Left ventricle myocardium inferior (tissue), 1 donor: ENCODE measurements around the gene ZNF71. TPM values are rescaled to one million over a fixed set of nuclear protein-coding genes. Genes with fewer than 3 reads are reported as not detected.

Source experiments
- DNase-seq: peaks from one replicate; pipeline ENCODE4 v3.0.0-alpha.2; 2020
- H3K27ac ChIP-seq: fragments of 200-600 bp; replicated peaks from 2 replicates; pipeline ENCODE4 v1.8.0; 2021
- H3K27me3 ChIP-seq: fragments of 200-600 bp; 2 replicates; pipeline ENCODE4 v1.8.0; 2021; ENCODE audit warnings: low read depth
- H3K36me3 ChIP-seq: fragments of 200-600 bp; 2 replicates; pipeline ENCODE4 v1.8.0; 2021
- H3K4me1 ChIP-seq: fragments of 200-600 bp; 2 replicates; pipeline ENCODE4 v1.8.0; 2021
- H3K4me3 ChIP-seq: fragments of 200-600 bp; 2 replicates; pipeline ENCODE4 v1.8.0; 2021; ENCODE audit warnings: mild to moderate bottlenecking, moderate library complexity
- H3K9me3 ChIP-seq: fragments of 200-600 bp; replicated peaks from 2 replicates; pipeline ENCODE4 v1.8.0; 2021
- intact Hi-C: fragments of 100-400 bp; cut with micrococcal nuclease; formaldehyde crosslinking; loops from one replicate; pipeline ENCODE4 v1.11.0; 2022
- long read RNA-seq: library from polyadenylated mRNA; unstranded; transcript quantifications from one replicate; pipeline ENCODE4 v2.0.0, GENCODE V29; 2021
- total RNA-seq: library from RNA; stranded (reverse); fragmentation: NEBNext Ultra II Directional; extraction: Animal tissue kit (Norgen Biotek cat#: 25700); gene quantifications from one replicate; pipeline ENCODE4 v1.2.1, GENCODE V29; 2021
- TF ChIP-seq, protein P1 (sequence below): fragments of 200-600 bp; IDR thresholded peaks from 2 replicates; pipeline ENCODE4 v1.8.0; 2021; ENCODE audit warnings: antibody characterized with exemption, mild to moderate bottlenecking, borderline replicate concordance
- donor health status: DM: no; HTN: yes; CAD: no; lungs with severe emphysema.

The ZNF71 gene
- 5.8 TPM for total RNA-seq
- long read RNA-seq, full-length matches to known transcripts = 12 of 16 reads
- long read RNA-seq, partial matches to known transcripts = 0 of 16 reads
- long read RNA-seq, other reads (novel, unspliced or antisense) = 4 of 16 reads

DNA sequence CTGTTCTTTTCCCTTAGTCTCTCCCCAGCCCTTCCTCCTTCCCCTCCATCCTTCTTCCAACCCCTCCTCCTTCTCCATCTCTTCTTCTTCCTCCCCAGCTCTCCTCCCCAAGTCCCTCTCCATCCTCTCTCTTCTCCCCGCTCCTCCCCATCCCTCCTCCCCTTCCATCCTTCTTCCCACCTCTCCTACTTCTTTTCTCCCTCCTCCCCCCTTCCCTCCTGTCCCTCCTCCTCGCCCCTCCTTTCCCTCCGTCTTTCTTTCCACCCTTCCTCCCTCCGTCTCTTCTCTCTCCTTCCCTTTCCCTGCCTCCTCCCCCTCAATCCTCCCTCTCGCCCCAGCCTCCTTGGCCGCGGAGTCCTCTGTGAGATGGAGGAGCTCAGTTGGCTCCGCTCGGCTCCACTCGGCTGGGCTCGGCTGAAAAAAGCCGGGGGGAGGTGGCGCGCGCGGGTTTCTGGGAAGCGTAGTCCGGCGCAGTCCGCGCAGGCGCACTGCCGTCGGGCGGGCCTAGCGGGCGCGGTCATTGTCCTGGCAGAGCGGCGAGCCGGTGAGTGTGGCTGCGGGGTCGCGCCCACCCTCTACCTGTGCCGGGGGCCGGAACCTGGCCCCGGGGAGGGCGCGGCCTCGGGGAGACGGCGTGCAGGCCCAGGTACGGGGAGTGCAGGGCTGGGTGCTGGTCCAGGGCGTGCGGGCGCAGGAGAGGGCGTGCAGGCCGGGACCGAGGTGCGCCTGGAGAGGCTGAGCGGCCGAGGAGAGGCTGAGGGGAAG lies at the start of gene ZNF71:
TSS of gene ZNF71 (plus strand) at position 520 of the 765 bp plus-strand sequence. CDS start 6,257 bp downstream, outside the sequence.
- no peaks in the 10 kb centered on the region for H3K27me3 ChIP-seq
- peak within 1 kb of the TSS; percentile 85 for H3K27ac ChIP-seq
- intact Hi-C loops = no loop called here
- peaks cover 33% of the 10 kb centered on the region for H3K9me3 ChIP-seq
- peak; percentile 92 for DNase-seq
- TF ChIP-seq, protein P1, sequence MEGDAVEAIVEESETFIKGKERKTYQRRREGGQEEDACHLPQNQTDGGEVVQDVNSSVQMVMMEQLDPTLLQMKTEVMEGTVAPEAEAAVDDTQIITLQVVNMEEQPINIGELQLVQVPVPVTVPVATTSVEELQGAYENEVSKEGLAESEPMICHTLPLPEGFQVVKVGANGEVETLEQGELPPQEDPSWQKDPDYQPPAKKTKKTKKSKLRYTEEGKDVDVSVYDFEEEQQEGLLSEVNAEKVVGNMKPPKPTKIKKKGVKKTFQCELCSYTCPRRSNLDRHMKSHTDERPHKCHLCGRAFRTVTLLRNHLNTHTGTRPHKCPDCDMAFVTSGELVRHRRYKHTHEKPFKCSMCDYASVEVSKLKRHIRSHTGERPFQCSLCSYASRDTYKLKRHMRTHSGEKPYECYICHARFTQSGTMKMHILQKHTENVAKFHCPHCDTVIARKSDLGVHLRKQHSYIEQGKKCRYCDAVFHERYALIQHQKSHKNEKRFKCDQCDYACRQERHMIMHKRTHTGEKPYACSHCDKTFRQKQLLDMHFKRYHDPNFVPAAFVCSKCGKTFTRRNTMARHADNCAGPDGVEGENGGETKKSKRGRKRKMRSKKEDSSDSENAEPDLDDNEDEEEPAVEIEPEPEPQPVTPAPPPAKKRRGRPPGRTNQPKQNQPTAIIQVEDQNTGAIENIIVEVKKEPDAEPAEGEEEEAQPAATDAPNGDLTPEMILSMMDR = no peak
- peaks cover 24% of the 10 kb centered on the region for H3K4me1 ChIP-seq
- peaks cover 18% of the 10 kb centered on the region for H3K36me3 ChIP-seq
- H3K4me3 ChIP-seq = peak within 1 kb of the TSS; percentile 98

DNA sequence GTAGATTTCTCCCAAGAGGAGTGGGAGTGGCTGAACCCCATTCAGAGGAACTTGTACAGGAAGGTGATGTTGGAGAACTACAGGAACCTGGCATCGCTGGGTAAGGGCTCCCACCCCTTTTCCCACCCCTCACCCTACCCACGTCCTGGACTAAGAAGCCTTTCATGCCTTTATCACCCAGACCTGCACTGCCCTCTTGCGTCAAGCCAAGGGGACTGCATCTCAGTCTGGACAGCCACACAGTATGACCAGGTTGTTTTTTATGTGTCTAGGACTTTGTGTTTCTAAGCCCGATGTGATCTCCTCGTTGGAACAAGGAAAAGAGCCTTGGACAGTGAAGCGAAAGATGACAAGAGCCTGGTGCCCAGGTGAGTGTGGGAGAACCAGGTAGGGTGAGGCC lies 47.6 kb upstream of the ZNF71 start:
- no peaks in the 10 kb centered on the region for H3K4me1 ChIP-seq
- no peak overlapping the region for H3K27ac ChIP-seq
- DNase-seq = no peak
- intact Hi-C loops = no loop called here
- TF ChIP-seq, protein P1 = no peak
- peaks cover 100% of the 10 kb centered on the region for H3K9me3 ChIP-seq
- H3K36me3 ChIP-seq = peaks cover 98% of the 10 kb centered on the region
- no peak overlapping the region for H3K4me3 ChIP-seq
- no peaks in the 10 kb centered on the region for H3K27me3 ChIP-seq

DNA sequence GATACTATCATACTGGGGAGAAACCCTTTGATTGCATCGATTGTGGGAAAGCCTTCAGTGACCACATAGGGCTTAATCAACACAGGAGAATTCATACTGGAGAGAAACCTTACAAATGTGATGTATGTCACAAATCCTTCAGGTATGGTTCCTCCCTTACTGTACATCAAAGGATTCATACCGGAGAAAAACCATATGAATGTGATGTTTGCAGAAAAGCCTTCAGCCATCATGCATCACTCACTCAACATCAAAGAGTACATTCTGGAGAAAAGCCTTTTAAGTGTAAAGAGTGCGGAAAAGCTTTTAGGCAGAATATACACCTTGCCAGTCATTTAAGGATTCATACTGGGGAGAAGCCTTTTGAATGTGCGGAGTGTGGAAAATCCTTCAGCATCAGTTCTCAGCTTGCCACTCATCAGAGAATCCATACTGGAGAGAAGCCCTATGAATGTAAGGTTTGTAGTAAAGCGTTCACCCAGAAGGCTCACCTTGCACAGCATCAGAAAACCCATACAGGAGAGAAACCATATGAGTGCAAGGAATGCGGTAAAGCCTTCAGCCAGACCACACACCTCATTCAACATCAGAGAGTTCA lies 40.7 kb upstream of the ZNF71 start:
- H3K9me3 ChIP-seq = peaks cover 100% of the 10 kb centered on the region
- peaks cover 95% of the 10 kb centered on the region for H3K36me3 ChIP-seq
- H3K27ac ChIP-seq = no peak overlapping the region
- no peaks in the 10 kb centered on the region for H3K4me1 ChIP-seq
- no peaks in the 10 kb centered on the region for H3K27me3 ChIP-seq
- intact Hi-C loops = no loop called here
- no peak overlapping the region for H3K4me3 ChIP-seq
- TF ChIP-seq, protein P1 = no peak
- DNase-seq = no peak

DNA sequence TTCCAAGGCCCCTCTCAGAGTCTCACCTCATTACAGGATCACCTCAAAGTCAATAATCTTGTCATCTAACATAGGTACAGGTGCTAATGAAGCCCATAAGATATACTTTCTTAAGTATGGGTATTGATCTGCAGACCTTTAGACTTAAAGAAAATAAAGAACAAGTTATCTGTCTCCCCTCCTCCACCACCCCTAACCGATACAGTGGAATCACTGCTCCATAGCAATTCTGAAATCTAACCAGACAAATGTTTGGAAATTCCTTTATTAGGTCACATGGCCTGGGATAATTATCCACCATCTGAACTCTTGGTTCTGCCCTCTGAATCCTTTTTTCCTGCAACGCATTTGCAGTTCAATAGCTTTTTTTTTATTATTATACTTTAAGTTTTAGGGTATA lies 32.3 kb upstream of the ZNF71 start:
- peaks cover 56% of the 10 kb centered on the region for H3K36me3 ChIP-seq
- no peak for DNase-seq
- no peak overlapping the region for H3K4me3 ChIP-seq
- H3K27me3 ChIP-seq = no peaks in the 10 kb centered on the region
- H3K4me1 ChIP-seq = peaks cover 16% of the 10 kb centered on the region
- TF ChIP-seq, protein P1 = no peak
- intact Hi-C loops = no loop called here
- H3K27ac ChIP-seq = no peak overlapping the region
- peaks cover 90% of the 10 kb centered on the region for H3K9me3 ChIP-seq

DNA sequence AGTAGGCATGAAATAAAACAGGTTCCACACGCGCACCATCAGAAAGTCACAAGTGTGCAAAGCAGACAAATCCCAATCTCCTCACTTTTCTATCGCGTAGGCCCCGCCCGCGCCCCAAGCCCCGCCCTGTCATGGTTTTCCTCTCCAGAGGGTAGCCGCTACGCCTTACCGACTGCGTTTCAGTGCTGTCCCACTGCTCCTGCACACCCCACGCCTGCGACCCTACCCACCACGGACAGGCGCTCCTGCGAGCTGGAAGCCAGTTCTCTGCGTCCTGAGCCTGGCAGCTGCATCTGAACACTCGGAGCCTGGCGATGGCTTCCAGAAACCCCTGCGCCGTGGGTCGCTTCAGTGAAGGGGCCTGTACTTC lies 28.2 kb upstream of the ZNF71 start:
- intact Hi-C loops = no loop called here

More for the DNA sequence above, 28.2 kb upstream of the ZNF71 start:
- peak overlapping the region; percentile 96 for H3K4me3 ChIP-seq
- peaks cover 23% of the 10 kb centered on the region for H3K4me1 ChIP-seq
- H3K36me3 ChIP-seq = peaks cover 77% of the 10 kb centered on the region
- peak; percentile 67 for DNase-seq
- H3K9me3 ChIP-seq = peaks cover 89% of the 10 kb centered on the region
- peak overlapping the region; percentile 95 for H3K27ac ChIP-seq
- TF ChIP-seq, protein P1 = no peak
- H3K27me3 ChIP-seq = no peaks in the 10 kb centered on the region
